Stimulated activated CD8-positive, alpha-beta memory T cell treated with anti-CD3 and anti-CD28 coated beads, Interleukin-4, amount 100 ng/mL, for 1 hour (primary cell): ENCODE data around the gene CCBE1.

Experiments used
- DNase-seq, 2 donors: peaks; one replicate each; pipeline ENCODE4 v3.0.0-alpha.2; 2020; ENCODE audit warnings: low read depth in 2 of 2, low spot score in 1 of 2

The CCBE1 gene

GRCh38 chr18:59576541-59577385 is 120.5 kb downstream of the CCBE1 start:
- no peak for DNase-seq

- DNase-seq = no peak
These were observed 121.2 kb downstream of the CCBE1 start for GRCh38 chr18:59575995-59576394.

GRCh38 chr18:59573962-59574361 is 123.3 kb downstream of the CCBE1 start:
- no peak for DNase-seq

GRCh38 chr18:59571902-59572301 is 125.3 kb downstream of the CCBE1 start:
- no peak for DNase-seq

- no peak for DNase-seq
These were observed 126.4 kb downstream of the CCBE1 start for GRCh38 chr18:59570796-59571195.

GRCh38 chr18:59570101-59570775 is 127.0 kb downstream of the CCBE1 start:
- no peak for DNase-seq

- DNase-seq = no peak
These were observed 127.8 kb downstream of the CCBE1 start for GRCh38 chr18:59569390-59569791.

GRCh38 chr18:59567431-59567830 is 129.8 kb downstream of the CCBE1 start:
- no peak for DNase-seq

GRCh38 chr18:59566533-59566971 is 130.7 kb downstream of the CCBE1 start:
- no peak for DNase-seq

- DNase-seq = no peak
These were observed 131.3 kb downstream of the CCBE1 start for GRCh38 chr18:59565957-59566356.

- DNase-seq = no peak
These were observed 132.7 kb downstream of the CCBE1 start for GRCh38 chr18:59564561-59564960.

- no peak for DNase-seq
These were observed 133.9 kb downstream of the CCBE1 start for GRCh38 chr18:59563176-59563785.

GRCh38 chr18:59562751-59563150 is 134.5 kb downstream of the CCBE1 start:
- DNase-seq = no peak

GRCh38 chr18:59561612-59562011 is 135.6 kb downstream of the CCBE1 start:
- no peak for DNase-seq

- DNase-seq = no peak
These were observed 136.7 kb downstream of the CCBE1 start for GRCh38 chr18:59560556-59560955.

- no peak for DNase-seq
These were observed 137.7 kb downstream of the CCBE1 start for GRCh38 chr18:59559528-59559927.

- DNase-seq = no peak
These were observed 141.1 kb downstream of the CCBE1 start for GRCh38 chr18:59555995-59556659.

- DNase-seq = no peak
These were observed 142.4 kb downstream of the CCBE1 start for GRCh38 chr18:59554796-59555335.

GRCh38 chr18:59553273-59553870 is 143.9 kb downstream of the CCBE1 start:
- DNase-seq = no peak

- DNase-seq = no peak
These were observed 145.2 kb downstream of the CCBE1 start for GRCh38 chr18:59551902-59552635.
